GM23338 (cell line): ENCODE data around the gene EML3.

ENCODE experiments used
- CREB1 ChIP-seq: fragments of 250-450 bp; sonication (Bioruptor Pico); IDR thresholded peaks from 2 replicates; pipeline ENCODE4 v1.5.0; 2020; ENCODE audit warnings: low read depth, mild to moderate bottlenecking, moderate library complexity
- EZH2 ChIP-seq: fragments of 200-600 bp; sonication (generic); IDR thresholded peaks from one replicate; pipeline ENCODE4 v1.8.0; 2017; ENCODE audit warnings: antibody characterized with exemption, mild to moderate bottlenecking, low read depth; ENCODE audit not compliant: unreplicated experiment
- EZH2phosphoT487 ChIP-seq: fragments of 200-600 bp; sonication (generic); IDR thresholded peaks from one replicate; pipeline ENCODE4 v1.8.1; 2018; ENCODE audit warnings: antibody characterized with exemption; ENCODE audit not compliant: unreplicated experiment
- JUNB ChIP-seq: IDR thresholded peaks from one replicate; pipeline ENCODE4 v1.6.1; 2016; ENCODE audit warnings: antibody characterized with exemption; ENCODE audit not compliant: unreplicated experiment
- NANOG ChIP-seq: IDR thresholded peaks from 2 replicates; pipeline ENCODE4 v1.6.1; 2016; ENCODE audit warnings: antibody characterized with exemption, borderline replicate concordance
- POLR2AphosphoS5 ChIP-seq: IDR thresholded peaks from 2 replicates; pipeline ENCODE4 v1.6.1; 2016; ENCODE audit warnings: antibody characterized with exemption, low read depth
- STAT1 ChIP-seq: IDR thresholded peaks from one replicate; pipeline ENCODE4 v1.6.1; 2016; ENCODE audit warnings: antibody characterized with exemption; ENCODE audit not compliant: unreplicated experiment
- ZNF114 ChIP-seq: fragments of 250-450 bp; sonication (Bioruptor Pico); IDR thresholded peaks from 2 replicates; pipeline ENCODE4 v1.5.0; 2020; ENCODE audit warnings: mild to moderate bottlenecking, moderate library complexity
- ZNF331 ChIP-seq: fragments of 250-450 bp; sonication (Bioruptor Pico); IDR thresholded peaks from 2 replicates; pipeline ENCODE4 v1.5.0; 2020; ENCODE audit warnings: low read depth, mild to moderate bottlenecking, moderate library complexity
- TF ChIP-seq, protein P1 (sequence below), 2 experiments: fragments of 200-600 bp in 1 of 2; sonication (generic) in 1 of 2; conservative IDR thresholded peaks; 2 replicates each; pipeline versions ENCODE4 v1.5.1 to v1.6.1; 2016 to 2017; ENCODE audit warnings: antibody characterized with exemption in 2 of 2, low read depth in 2 of 2, mild to moderate bottlenecking in 2 of 2, moderate library complexity in 1 of 2
- TF ChIP-seq, protein P2 (sequence below): IDR thresholded peaks from 2 replicates; pipeline ENCODE4 v1.6.1; 2016; ENCODE audit warnings: antibody characterized with exemption
- TF ChIP-seq, protein P3 (sequence below): IDR thresholded peaks from one replicate; pipeline ENCODE4 v1.6.1; 2018; ENCODE audit warnings: antibody characterized with exemption; ENCODE audit not compliant: unreplicated experiment
- TF ChIP-seq, protein P4 (sequence below): fragments of 250-450 bp; sonication (Bioruptor Pico); IDR thresholded peaks from 2 replicates; pipeline ENCODE4 v1.5.0; 2020; ENCODE audit warnings: mild to moderate bottlenecking, moderate library complexity

DNA sequence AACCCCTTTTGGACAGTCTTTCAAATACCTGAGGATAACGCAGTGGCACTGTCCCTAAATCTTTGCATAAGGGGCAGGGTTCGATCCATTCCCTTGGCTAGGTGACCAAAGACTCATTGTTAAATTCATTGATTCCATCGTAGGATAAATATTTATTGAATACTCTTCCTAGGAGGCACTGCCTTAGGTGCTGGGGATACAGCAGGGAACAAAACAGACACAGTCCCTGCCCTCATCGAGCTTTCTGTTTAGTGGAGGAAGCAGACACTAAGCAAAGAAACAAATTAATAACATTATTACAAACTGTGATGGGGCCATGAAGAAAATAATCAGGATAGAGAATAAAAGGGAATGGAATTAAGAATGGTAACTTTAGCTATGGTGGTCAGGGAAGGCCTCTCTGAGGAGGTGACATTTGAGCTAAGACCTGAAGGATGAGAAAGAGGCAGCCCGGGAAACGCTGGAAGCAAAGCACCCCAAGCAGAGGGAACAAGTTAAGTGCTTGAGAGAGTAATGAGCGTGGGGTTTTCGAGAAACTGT lies 8.5 kb upstream of the EML3 start:
- TF ChIP-seq, protein P1, sequence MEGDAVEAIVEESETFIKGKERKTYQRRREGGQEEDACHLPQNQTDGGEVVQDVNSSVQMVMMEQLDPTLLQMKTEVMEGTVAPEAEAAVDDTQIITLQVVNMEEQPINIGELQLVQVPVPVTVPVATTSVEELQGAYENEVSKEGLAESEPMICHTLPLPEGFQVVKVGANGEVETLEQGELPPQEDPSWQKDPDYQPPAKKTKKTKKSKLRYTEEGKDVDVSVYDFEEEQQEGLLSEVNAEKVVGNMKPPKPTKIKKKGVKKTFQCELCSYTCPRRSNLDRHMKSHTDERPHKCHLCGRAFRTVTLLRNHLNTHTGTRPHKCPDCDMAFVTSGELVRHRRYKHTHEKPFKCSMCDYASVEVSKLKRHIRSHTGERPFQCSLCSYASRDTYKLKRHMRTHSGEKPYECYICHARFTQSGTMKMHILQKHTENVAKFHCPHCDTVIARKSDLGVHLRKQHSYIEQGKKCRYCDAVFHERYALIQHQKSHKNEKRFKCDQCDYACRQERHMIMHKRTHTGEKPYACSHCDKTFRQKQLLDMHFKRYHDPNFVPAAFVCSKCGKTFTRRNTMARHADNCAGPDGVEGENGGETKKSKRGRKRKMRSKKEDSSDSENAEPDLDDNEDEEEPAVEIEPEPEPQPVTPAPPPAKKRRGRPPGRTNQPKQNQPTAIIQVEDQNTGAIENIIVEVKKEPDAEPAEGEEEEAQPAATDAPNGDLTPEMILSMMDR (conservative IDR thresholded peaks at IDR 0.05; ENCODE audit: low read depth in 2 of 2) = no peak
- TF ChIP-seq EZH2phosphoT487 (no peak), JUNB (no peak), STAT1 (no peak), POLR2AphosphoS5 (no peak), EZH2 (no peak), CREB1 (no peak), ZNF331 (CRISPR knock-in tag) (no peak), NANOG (no peak), ZNF114 (CRISPR knock-in tag) (no peak)
- TF ChIP-seq, protein P2, sequence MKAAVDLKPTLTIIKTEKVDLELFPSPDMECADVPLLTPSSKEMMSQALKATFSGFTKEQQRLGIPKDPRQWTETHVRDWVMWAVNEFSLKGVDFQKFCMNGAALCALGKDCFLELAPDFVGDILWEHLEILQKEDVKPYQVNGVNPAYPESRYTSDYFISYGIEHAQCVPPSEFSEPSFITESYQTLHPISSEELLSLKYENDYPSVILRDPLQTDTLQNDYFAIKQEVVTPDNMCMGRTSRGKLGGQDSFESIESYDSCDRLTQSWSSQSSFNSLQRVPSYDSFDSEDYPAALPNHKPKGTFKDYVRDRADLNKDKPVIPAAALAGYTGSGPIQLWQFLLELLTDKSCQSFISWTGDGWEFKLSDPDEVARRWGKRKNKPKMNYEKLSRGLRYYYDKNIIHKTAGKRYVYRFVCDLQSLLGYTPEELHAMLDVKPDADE = no peak
- TF ChIP-seq, protein P3, sequence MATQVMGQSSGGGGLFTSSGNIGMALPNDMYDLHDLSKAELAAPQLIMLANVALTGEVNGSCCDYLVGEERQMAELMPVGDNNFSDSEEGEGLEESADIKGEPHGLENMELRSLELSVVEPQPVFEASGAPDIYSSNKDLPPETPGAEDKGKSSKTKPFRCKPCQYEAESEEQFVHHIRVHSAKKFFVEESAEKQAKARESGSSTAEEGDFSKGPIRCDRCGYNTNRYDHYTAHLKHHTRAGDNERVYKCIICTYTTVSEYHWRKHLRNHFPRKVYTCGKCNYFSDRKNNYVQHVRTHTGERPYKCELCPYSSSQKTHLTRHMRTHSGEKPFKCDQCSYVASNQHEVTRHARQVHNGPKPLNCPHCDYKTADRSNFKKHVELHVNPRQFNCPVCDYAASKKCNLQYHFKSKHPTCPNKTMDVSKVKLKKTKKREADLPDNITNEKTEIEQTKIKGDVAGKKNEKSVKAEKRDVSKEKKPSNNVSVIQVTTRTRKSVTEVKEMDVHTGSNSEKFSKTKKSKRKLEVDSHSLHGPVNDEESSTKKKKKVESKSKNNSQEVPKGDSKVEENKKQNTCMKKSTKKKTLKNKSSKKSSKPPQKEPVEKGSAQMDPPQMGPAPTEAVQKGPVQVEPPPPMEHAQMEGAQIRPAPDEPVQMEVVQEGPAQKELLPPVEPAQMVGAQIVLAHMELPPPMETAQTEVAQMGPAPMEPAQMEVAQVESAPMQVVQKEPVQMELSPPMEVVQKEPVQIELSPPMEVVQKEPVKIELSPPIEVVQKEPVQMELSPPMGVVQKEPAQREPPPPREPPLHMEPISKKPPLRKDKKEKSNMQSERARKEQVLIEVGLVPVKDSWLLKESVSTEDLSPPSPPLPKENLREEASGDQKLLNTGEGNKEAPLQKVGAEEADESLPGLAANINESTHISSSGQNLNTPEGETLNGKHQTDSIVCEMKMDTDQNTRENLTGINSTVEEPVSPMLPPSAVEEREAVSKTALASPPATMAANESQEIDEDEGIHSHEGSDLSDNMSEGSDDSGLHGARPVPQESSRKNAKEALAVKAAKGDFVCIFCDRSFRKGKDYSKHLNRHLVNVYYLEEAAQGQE = no peak
- TF ChIP-seq, protein P4, sequence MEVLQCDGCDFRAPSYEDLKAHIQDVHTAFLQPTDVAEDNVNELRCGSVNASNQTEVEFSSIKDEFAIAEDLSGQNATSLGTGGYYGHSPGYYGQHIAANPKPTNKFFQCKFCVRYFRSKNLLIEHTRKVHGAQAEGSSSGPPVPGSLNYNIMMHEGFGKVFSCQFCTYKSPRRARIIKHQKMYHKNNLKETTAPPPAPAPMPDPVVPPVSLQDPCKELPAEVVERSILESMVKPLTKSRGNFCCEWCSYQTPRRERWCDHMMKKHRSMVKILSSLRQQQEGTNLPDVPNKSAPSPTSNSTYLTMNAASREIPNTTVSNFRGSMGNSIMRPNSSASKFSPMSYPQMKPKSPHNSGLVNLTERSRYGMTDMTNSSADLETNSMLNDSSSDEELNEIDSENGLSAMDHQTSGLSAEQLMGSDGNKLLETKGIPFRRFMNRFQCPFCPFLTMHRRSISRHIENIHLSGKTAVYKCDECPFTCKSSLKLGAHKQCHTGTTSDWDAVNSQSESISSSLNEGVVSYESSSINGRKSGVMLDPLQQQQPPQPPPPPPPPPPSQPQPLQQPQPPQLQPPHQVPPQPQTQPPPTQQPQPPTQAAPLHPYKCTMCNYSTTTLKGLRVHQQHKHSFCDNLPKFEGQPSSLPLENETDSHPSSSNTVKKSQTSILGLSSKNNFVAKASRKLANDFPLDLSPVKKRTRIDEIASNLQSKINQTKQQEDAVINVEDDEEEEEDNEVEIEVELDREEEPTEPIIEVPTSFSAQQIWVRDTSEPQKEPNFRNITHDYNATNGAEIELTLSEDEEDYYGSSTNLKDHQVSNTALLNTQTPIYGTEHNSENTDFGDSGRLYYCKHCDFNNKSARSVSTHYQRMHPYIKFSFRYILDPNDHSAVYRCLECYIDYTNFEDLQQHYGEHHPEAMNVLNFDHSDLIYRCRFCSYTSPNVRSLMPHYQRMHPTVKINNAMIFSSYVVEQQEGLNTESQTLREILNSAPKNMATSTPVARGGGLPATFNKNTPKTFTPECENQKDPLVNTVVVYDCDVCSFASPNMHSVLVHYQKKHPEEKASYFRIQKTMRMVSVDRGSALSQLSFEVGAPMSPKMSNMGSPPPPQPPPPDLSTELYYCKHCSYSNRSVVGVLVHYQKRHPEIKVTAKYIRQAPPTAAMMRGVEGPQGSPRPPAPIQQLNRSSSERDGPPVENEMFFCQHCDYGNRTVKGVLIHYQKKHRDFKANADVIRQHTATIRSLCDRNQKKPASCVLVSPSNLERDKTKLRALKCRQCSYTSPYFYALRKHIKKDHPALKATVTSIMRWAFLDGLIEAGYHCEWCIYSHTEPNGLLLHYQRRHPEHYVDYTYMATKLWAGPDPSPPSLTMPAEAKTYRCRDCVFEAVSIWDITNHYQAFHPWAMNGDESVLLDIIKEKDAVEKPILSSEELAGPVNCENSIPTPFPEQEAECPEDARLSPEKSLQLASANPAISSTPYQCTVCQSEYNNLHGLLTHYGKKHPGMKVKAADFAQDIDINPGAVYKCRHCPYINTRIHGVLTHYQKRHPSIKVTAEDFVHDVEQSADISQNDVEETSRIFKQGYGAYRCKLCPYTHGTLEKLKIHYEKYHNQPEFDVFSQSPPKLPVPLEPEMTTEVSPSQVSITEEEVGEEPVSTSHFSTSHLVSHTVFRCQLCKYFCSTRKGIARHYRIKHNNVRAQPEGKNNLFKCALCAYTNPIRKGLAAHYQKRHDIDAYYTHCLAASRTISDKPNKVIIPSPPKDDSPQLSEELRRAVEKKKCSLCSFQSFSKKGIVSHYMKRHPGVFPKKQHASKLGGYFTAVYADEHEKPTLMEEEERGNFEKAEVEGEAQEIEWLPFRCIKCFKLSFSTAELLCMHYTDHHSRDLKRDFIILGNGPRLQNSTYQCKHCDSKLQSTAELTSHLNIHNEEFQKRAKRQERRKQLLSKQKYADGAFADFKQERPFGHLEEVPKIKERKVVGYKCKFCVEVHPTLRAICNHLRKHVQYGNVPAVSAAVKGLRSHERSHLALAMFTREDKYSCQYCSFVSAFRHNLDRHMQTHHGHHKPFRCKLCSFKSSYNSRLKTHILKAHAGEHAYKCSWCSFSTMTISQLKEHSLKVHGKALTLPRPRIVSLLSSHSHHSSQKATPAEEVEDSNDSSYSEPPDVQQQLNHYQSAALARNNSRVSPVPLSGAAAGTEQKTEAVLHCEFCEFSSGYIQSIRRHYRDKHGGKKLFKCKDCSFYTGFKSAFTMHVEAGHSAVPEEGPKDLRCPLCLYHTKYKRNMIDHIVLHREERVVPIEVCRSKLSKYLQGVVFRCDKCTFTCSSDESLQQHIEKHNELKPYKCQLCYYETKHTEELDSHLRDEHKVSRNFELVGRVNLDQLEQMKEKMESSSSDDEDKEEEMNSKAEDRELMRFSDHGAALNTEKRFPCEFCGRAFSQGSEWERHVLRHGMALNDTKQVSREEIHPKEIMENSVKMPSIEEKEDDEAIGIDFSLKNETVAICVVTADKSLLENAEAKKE = no peak
